HCT116 (cell line): ENCODE data around the gene GALNT17. TPM values are rescaled to one million over a fixed set of nuclear protein-coding genes. Genes with fewer than 3 reads are reported as not detected.

Experiments
- ATAC-seq: fragments of 200-7000 bp; cut with Tn5 transposase; 2 replicates; pipeline ENCODE4 v1.9.1; 2020; ENCODE audit warnings: mild to moderate bottlenecking, moderate library complexity
- BruUV-seq: library from RNA; stranded (reverse); fragments of 400-500 nt; replicated peaks from 2 replicates; lab custom pipeline; 2021; lab: Mats Ljungman, UMichigan
- CTCF ChIA-PET: fragments of 300-600 bp; sonication (Branson Sonifier 250); formaldehyde crosslinking; loops from one replicate; lab custom pipeline; 2021; ENCODE audit warnings: antibody characterized with exemption; lab: Charles Lee
- POLR2A ChIA-PET: fragments of 300-600, 350-600 bp; sonication (Branson Sonifier 250); formaldehyde crosslinking; loops from one replicate; lab custom pipeline; 2021; ENCODE audit warnings: antibody characterized with exemption; lab: Charles Lee
- RAD21 ChIA-PET, 2 experiments: fragments of 300-600 bp; sonication (Branson Sonifier 250); formaldehyde crosslinking; loops; one replicate each; lab custom pipeline; 2023; ENCODE audit warnings: low total read pairs in 2 of 2; ENCODE audit not compliant: uncharacterized antibody in 2 of 2, unreplicated experiment in 2 of 2, low non-redundant PET in 1 of 2; lab: Charles Lee
- DNase-seq: peaks from one replicate; pipeline ENCODE4 v3.0.0-alpha.2; 2010; ENCODE audit warnings: low read depth, low spot score
- H2AFZ ChIP-seq: fragments of 200-600 bp; shearing (Covaris generic), sonication (generic); 2 replicates; pipeline ENCODE4 v1.6.1; 2017; ENCODE audit warnings: low read depth, mixed run types, mixed read lengths, antibody characterized with exemption, low read length; ENCODE audit not compliant: poor library complexity, severe bottlenecking
- H3K27ac ChIP-seq: 2 replicates; pipeline ENCODE4 v1.5.1; 2012; ENCODE audit warnings: low read depth, low read length
- H3K27me3 ChIP-seq: fragments of 200-600 bp; sonication (generic); 2 replicates; pipeline ENCODE4 v1.6.1; 2016; ENCODE audit warnings: mixed run types, low read length, mixed read lengths; ENCODE audit not compliant: insufficient read depth
- H3K36me3 ChIP-seq, 2 experiments: fragments of 200-500 bp in 1 of 2; fragments of 200-600 bp in 1 of 2; sonication (Bioruptor generic) in 1 of 2; sonication (generic) in 1 of 2; 2 replicates each; pipeline versions ENCODE4 v1.5.1 to v1.6.1; 2014 to 2016; ENCODE audit warnings: low read length in 2 of 2, inconsistent platforms in 1 of 2, mixed read lengths in 1 of 2, mixed run types in 1 of 2; ENCODE audit not compliant: insufficient read depth in 2 of 2, control insufficient read depth in 1 of 2
- H3K4me1 ChIP-seq, 2 experiments: fragments of 200-600 bp in 1 of 2; sonication (generic) in 1 of 2; 2 replicates each; pipeline versions ENCODE4 v1.5.1 to v1.6.1; 2012 to 2017; ENCODE audit warnings: low read length in 2 of 2, inconsistent platforms in 1 of 2, mild to moderate bottlenecking in 1 of 2, mixed read lengths in 1 of 2, mixed run types in 1 of 2, moderate library complexity in 1 of 2; ENCODE audit not compliant: insufficient read depth in 2 of 2, control insufficient read depth in 1 of 2
- H3K4me2 ChIP-seq: fragments of 200-600 bp; sonication (generic); 2 replicates; pipeline ENCODE4 v1.6.1; 2017; ENCODE audit warnings: mixed run types, low read length, mixed read lengths
- H3K4me3 ChIP-seq, 2 experiments: fragments of 200-600 bp in 1 of 2; sonication (generic) in 1 of 2; replicated peaks in 1 of 2; 2 replicates each; pipeline ENCODE4 v1.5.1; 2011 to 2016; ENCODE audit warnings: low read length in 2 of 2, control low read depth in 1 of 2, low read depth in 1 of 2, mild to moderate bottlenecking in 1 of 2, mixed read lengths in 1 of 2, mixed run types in 1 of 2
- H3K79me2 ChIP-seq: fragments of 200-600 bp; sonication (generic); 2 replicates; pipeline ENCODE4 v1.6.1; 2017; ENCODE audit warnings: mild to moderate bottlenecking, mixed run types, low read length, moderate library complexity, mixed read lengths; ENCODE audit not compliant: insufficient read depth
- H3K9ac ChIP-seq: fragments of 200-600 bp; sonication (generic); 2 replicates; pipeline ENCODE4 v1.6.1; 2016; ENCODE audit warnings: low read length, mixed read lengths
- H3K9me2 ChIP-seq: fragments of 200-600 bp; sonication (generic), shearing (Covaris generic); 2 replicates; pipeline ENCODE4 v1.6.1; 2017; ENCODE audit warnings: mixed run types, mild to moderate bottlenecking, moderate library complexity; ENCODE audit not compliant: insufficient read depth
- H3K9me3 ChIP-seq, 2 experiments: fragments of 200-500 bp in 1 of 2; fragments of 200-600 bp in 1 of 2; sonication (Bioruptor generic) in 1 of 2; sonication (generic) in 1 of 2; 2 replicates each; pipeline ENCODE4 v1.6.1; 2014 to 2017; ENCODE audit warnings: low read length in 2 of 2, mixed read lengths in 2 of 2, inconsistent platforms in 1 of 2, low read depth in 1 of 2, mild to moderate bottlenecking in 1 of 2, mixed run types in 1 of 2, moderate library complexity in 1 of 2; ENCODE audit not compliant: control insufficient read depth in 1 of 2, insufficient read depth in 1 of 2
- H4K20me1 ChIP-seq: fragments of 200-600 bp; sonication (generic), shearing (Covaris generic); 2 replicates; pipeline ENCODE4 v1.6.1; 2017; ENCODE audit warnings: mixed run types, mild to moderate bottlenecking, moderate library complexity; ENCODE audit not compliant: insufficient read depth
- ATF3 ChIP-seq: IDR thresholded peaks from 2 replicates; pipeline ENCODE4 v1.6.1; 2012
- CBX3 ChIP-seq: IDR thresholded peaks from 2 replicates; pipeline ENCODE4 v1.6.1; 2012; ENCODE audit warnings: low read depth
- EGR1 ChIP-seq: IDR thresholded peaks from 2 replicates; pipeline ENCODE4 v1.6.1; 2012; ENCODE audit warnings: low read depth
- ELF1 ChIP-seq: IDR thresholded peaks from 2 replicates; pipeline ENCODE4 v1.6.1; 2012; ENCODE audit warnings: low read depth, borderline replicate concordance
- EZH2phosphoT487 ChIP-seq: fragments of 200-600 bp; IDR thresholded peaks from 2 replicates; pipeline ENCODE4 v1.6.1; 2018; ENCODE audit warnings: antibody characterized with exemption, borderline replicate concordance
- FOSL1 ChIP-seq: IDR thresholded peaks from 2 replicates; pipeline ENCODE4 v1.6.1; 2012; ENCODE audit warnings: low read depth
- POLR2A ChIP-seq: IDR thresholded peaks from 2 replicates; pipeline ENCODE4 v1.7.0; 2011; ENCODE audit warnings: borderline replicate concordance; ENCODE audit not compliant: insufficient read depth, insufficient read length; ENCODE audit errors: extremely low read depth
- POLR2AphosphoS5 ChIP-seq: IDR thresholded peaks from 2 replicates; pipeline ENCODE4 v1.6.1; 2011; ENCODE audit warnings: mild to moderate bottlenecking, low read depth, low read length, moderate library complexity
- RAD21 ChIP-seq: IDR thresholded peaks from 2 replicates; pipeline ENCODE4 v1.6.1; 2012; ENCODE audit warnings: low read depth, mild to moderate bottlenecking
- SIN3A ChIP-seq: IDR thresholded peaks from 2 replicates; pipeline ENCODE4 v1.6.1; 2012; ENCODE audit warnings: low read depth
- TCF7L2 ChIP-seq: IDR thresholded peaks from 2 replicates; pipeline ENCODE4 v1.7.0; 2011; ENCODE audit warnings: borderline replicate concordance, inconsistent platforms; ENCODE audit not compliant: insufficient read depth, insufficient read length; ENCODE audit errors: extremely low read depth
- ZFX ChIP-seq: fragments of 450-650 bp; IDR thresholded peaks from 2 replicates; pipeline ENCODE4 v1.6.1; 2017
- ZNF274 ChIP-seq: fragments of 200-500 bp; sonication (Bioruptor generic); IDR thresholded peaks from 2 replicates; pipeline ENCODE4 v1.6.1; 2014; ENCODE audit warnings: mild to moderate bottlenecking, low read depth, low read length, inconsistent platforms
- intact Hi-C: fragments of 100-400 bp; cut with micrococcal nuclease; formaldehyde crosslinking; loops from 2 replicates; pipeline ENCODE4 v1.10.0; 2022
- total RNA-seq: library from RNA; stranded (reverse); gene quantifications from one replicate; pipeline ENCODE4 v1.2.1, GENCODE V29; 2021; ENCODE audit not compliant: unreplicated experiment
- TF ChIP-seq, protein P1 (sequence below): IDR thresholded peaks from 2 replicates; pipeline ENCODE4 v1.6.1; 2012
- TF ChIP-seq, protein P2 (sequence below), 3 experiments: fragments of 200-600 bp in 1 of 3; sonication (generic) in 1 of 3; IDR thresholded peaks in 2 of 3; conservative IDR thresholded peaks in 1 of 3; 2 replicates each; pipeline ENCODE4 v1.5.1; 2012 to 2017; ENCODE audit warnings: low read depth in 2 of 3, low read length in 2 of 3, antibody characterized with exemption in 1 of 3, borderline replicate concordance in 1 of 3, control low read depth in 1 of 3, mild to moderate bottlenecking in 1 of 3, mixed read lengths in 1 of 3, mixed run types in 1 of 3, moderate library complexity in 1 of 3; ENCODE audit not compliant: insufficient read depth in 1 of 3
- TF ChIP-seq, protein P3 (sequence below): IDR thresholded peaks from 2 replicates; pipeline ENCODE4 v1.6.1; 2011; ENCODE audit warnings: mild to moderate bottlenecking, low read length, moderate library complexity; ENCODE audit not compliant: insufficient replicate concordance; ENCODE audit errors: extremely low read depth

GALNT17 gene
- total RNA-seq, 1 experiment from 2014 or later, result not detected

DNA sequence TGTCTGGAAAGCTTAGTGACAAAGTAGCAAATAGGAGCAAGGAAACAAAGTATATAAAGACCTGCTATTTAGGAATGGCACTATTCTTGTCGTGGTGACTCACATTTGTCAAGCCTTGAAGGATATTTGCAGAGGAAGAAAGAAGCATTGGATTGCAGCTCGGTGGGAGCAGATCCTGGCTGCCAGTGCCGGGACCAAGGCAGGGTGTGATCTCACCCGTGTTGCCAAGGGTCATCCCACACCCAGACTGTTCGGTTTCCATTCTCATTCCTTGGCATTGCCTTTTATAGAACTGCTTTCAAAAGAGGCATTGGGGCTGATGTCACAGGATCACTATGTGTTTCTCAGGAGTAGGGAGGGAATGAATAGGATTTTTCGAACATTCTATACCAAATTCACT lies 176.2 kb downstream of the GALNT17 start:
- Histone ChIP-seq H2AFZ (no peak overlapping the region), H3K27ac (no peak overlapping the region), H3K9me3 (peaks cover 11 to 28% of the 10 kb centered on the region in 2 experiments; a peak in 2 of 4 replicates), H3K79me2 (no peaks in the 10 kb centered on the region), H3K4me3 (no peak overlapping the region), H3K9ac (no peak overlapping the region), H3K4me1 (no peaks in the 10 kb centered on the region), H3K9me2 (no peaks in the 10 kb centered on the region), H3K27me3 (no peaks in the 10 kb centered on the region), H3K36me3 (no peaks in the 10 kb centered on the region), H4K20me1 (no peaks in the 10 kb centered on the region), H3K4me2 (no peak overlapping the region)
- intact Hi-C loops, result no loop called here
- DNase-seq (no peak), ATAC-seq (no peak)
- TF ChIP-seq EGR1 (no peak), ELF1 (no peak), TCF7L2 (no peak)
- ChIA-PET RAD21 (no interaction called here), CTCF (no interaction called here), POLR2A (no interaction called here)
- no TSS peak for BruUV-seq

DNA sequence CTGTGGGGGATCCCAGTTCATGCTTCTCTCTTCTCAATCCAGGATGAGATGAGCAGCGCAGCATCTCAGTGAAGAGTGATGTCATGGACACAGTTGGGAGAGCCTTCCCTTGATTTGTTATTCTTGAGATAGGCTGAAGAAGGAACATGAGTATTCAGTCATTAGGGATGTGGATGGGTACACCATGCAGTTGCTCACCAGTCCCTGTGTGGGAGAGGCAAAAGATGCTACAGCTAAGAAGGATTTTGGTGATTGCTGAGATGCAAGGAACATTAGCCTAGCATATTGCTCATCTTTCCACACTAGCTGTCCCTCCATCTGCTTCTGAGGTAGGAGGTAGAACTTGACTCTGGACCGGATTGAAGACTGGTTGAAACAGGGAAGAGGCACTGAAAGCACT lies 179.6 kb downstream of the GALNT17 start:
- no peak overlapping the region for H3K4me2 ChIP-seq
- H3K9ac ChIP-seq, result no peak overlapping the region
- CTCF ChIA-PET, result no interaction called here
- H3K4me3 ChIP-seq, result no peak overlapping the region
- H4K20me1 ChIP-seq, result no peaks in the 10 kb centered on the region
- POLR2A ChIA-PET, result no interaction called here
- DNase-seq (no peak), ATAC-seq (no peak)
- no peaks in the 10 kb centered on the region for H3K79me2 ChIP-seq
- intact Hi-C loops, result no loop called here
- RAD21 ChIA-PET, result no interaction called here
- no peaks in the 10 kb centered on the region for H3K9me2 ChIP-seq
- BruUV-seq, result no TSS peak
- H3K4me1 ChIP-seq, result no peaks in the 10 kb centered on the region
- H3K9me3 ChIP-seq, result peaks cover 15 to 28% of the 10 kb centered on the region in 2 experiments; a peak in 2 of 4 replicates
- H2AFZ ChIP-seq, result no peak overlapping the region
- no peak for TF ChIP-seq RAD21
- TF ChIP-seq, protein P1, sequence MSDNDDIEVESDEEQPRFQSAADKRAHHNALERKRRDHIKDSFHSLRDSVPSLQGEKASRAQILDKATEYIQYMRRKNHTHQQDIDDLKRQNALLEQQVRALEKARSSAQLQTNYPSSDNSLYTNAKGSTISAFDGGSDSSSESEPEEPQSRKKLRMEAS, result no peak
- no peak for TF ChIP-seq FOSL1
- TF ChIP-seq ZFX, result no peak
- no peak for TF ChIP-seq CBX3
- TF ChIP-seq, protein P2, sequence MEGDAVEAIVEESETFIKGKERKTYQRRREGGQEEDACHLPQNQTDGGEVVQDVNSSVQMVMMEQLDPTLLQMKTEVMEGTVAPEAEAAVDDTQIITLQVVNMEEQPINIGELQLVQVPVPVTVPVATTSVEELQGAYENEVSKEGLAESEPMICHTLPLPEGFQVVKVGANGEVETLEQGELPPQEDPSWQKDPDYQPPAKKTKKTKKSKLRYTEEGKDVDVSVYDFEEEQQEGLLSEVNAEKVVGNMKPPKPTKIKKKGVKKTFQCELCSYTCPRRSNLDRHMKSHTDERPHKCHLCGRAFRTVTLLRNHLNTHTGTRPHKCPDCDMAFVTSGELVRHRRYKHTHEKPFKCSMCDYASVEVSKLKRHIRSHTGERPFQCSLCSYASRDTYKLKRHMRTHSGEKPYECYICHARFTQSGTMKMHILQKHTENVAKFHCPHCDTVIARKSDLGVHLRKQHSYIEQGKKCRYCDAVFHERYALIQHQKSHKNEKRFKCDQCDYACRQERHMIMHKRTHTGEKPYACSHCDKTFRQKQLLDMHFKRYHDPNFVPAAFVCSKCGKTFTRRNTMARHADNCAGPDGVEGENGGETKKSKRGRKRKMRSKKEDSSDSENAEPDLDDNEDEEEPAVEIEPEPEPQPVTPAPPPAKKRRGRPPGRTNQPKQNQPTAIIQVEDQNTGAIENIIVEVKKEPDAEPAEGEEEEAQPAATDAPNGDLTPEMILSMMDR (IDR thresholded peaks at IDR 0.05 in 2 of 3, conservative IDR thresholded peaks at IDR 0.05 in 1 of 3; ENCODE audit: borderline replicate concordance in 1 of 3, insufficient read depth in 1 of 3, low read depth in 2 of 3, low read length in 2 of 3), result no peak
- TF ChIP-seq, protein P3, sequence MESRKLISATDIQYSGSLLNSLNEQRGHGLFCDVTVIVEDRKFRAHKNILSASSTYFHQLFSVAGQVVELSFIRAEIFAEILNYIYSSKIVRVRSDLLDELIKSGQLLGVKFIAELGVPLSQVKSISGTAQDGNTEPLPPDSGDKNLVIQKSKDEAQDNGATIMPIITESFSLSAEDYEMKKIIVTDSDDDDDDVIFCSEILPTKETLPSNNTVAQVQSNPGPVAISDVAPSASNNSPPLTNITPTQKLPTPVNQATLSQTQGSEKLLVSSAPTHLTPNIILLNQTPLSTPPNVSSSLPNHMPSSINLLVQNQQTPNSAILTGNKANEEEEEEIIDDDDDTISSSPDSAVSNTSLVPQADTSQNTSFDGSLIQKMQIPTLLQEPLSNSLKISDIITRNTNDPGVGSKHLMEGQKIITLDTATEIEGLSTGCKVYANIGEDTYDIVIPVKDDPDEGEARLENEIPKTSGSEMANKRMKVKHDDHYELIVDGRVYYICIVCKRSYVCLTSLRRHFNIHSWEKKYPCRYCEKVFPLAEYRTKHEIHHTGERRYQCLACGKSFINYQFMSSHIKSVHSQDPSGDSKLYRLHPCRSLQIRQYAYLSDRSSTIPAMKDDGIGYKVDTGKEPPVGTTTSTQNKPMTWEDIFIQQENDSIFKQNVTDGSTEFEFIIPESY, result no peak
- no peak for TF ChIP-seq EGR1
- no peak for TF ChIP-seq SIN3A
- no peak for TF ChIP-seq ATF3
- TF ChIP-seq TCF7L2, result no peak
- TF ChIP-seq ZNF274, result no peak
- no peak for TF ChIP-seq EZH2phosphoT487
- no peak for TF ChIP-seq POLR2AphosphoS5
- no peak for TF ChIP-seq POLR2A
- no peaks in the 10 kb centered on the region for H3K27me3 ChIP-seq
- H3K27ac ChIP-seq, result no peak overlapping the region
- H3K36me3 ChIP-seq, result no peaks in the 10 kb centered on the region
